IPS-15b (cell line): ENCODE measurements around the gene TSPAN18.

ENCODE experiments used
- H3K27me3 ChIP-seq: one replicate; pipeline ENCODE4 v1.6.1; 2013; ENCODE audit warnings: low read length; ENCODE audit not compliant: control insufficient read depth, insufficient read depth
- H3K36me3 ChIP-seq: one replicate; pipeline ENCODE4 v1.6.1; 2013; ENCODE audit warnings: low read length; ENCODE audit not compliant: control insufficient read depth, insufficient read depth
- H3K4me1 ChIP-seq: one replicate; pipeline ENCODE4 v1.6.1; 2013; ENCODE audit warnings: mild to moderate bottlenecking, low read length; ENCODE audit not compliant: control insufficient read depth, insufficient read depth
- H3K4me3 ChIP-seq: one replicate; pipeline ENCODE4 v1.5.1; 2013; ENCODE audit warnings: low read depth, low read length
- H3K9ac ChIP-seq: one replicate; pipeline ENCODE4 v1.6.1; 2013; ENCODE audit warnings: low read depth, mild to moderate bottlenecking, low read length
- H3K9me3 ChIP-seq: one replicate; pipeline ENCODE4 v1.6.1; 2013; ENCODE audit warnings: mild to moderate bottlenecking, low read length; ENCODE audit not compliant: control insufficient read depth, insufficient read depth

The TSPAN18 gene

GRCh38 chr11:44963948-44964347, 237.2 kb downstream of the TSPAN18 start:
- H3K36me3 ChIP-seq: no peaks in the 10 kb centered on the region
- peaks cover 35% of the 10 kb centered on the region for H3K4me1 ChIP-seq
- H3K4me3 ChIP-seq: no peak overlapping the region
- H3K27me3 ChIP-seq: no peaks in the 10 kb centered on the region
- H3K9ac ChIP-seq: no peak overlapping the region
- H3K9me3 ChIP-seq: no peaks in the 10 kb centered on the region

- Histone ChIP-seq H3K4me1 (peaks cover 34% of the 10 kb centered on the region), H3K36me3 (no peaks in the 10 kb centered on the region), H3K4me3 (no peak overlapping the region), H3K9me3 (no peaks in the 10 kb centered on the region), H3K9ac (no peak overlapping the region), H3K27me3 (no peaks in the 10 kb centered on the region)
These were observed 237.9 kb downstream of the TSPAN18 start for GRCh38 chr11:44964526-44965209.

GRCh38 chr11:44966694-44967093, 239.9 kb downstream of the TSPAN18 start:
- Histone ChIP-seq H3K4me3 (no peak overlapping the region), H3K9ac (no peak overlapping the region), H3K27me3 (peaks cover 3% of the 10 kb centered on the region), H3K36me3 (no peaks in the 10 kb centered on the region), H3K4me1 (peaks cover 21% of the 10 kb centered on the region), H3K9me3 (no peaks in the 10 kb centered on the region)

- Histone ChIP-seq H3K4me1 (peaks cover 14% of the 10 kb centered on the region), H3K4me3 (no peak overlapping the region), H3K9me3 (no peaks in the 10 kb centered on the region), H3K36me3 (no peaks in the 10 kb centered on the region), H3K9ac (no peak overlapping the region), H3K27me3 (peaks cover 3% of the 10 kb centered on the region)
These were observed 241.3 kb downstream of the TSPAN18 start for GRCh38 chr11:44967930-44968496.

GRCh38 chr11:44968510-44968909, 241.7 kb downstream of the TSPAN18 start:
- Histone ChIP-seq H3K36me3 (no peaks in the 10 kb centered on the region), H3K4me3 (no peak overlapping the region), H3K4me1 (peaks cover 14% of the 10 kb centered on the region), H3K9ac (peak overlapping the region; percentile 26), H3K27me3 (peaks cover 3% of the 10 kb centered on the region), H3K9me3 (no peaks in the 10 kb centered on the region)

- H3K9me3 ChIP-seq: no peaks in the 10 kb centered on the region
- no peaks in the 10 kb centered on the region for H3K36me3 ChIP-seq
- peaks cover 6% of the 10 kb centered on the region for H3K4me1 ChIP-seq
- no peak overlapping the region for H3K4me3 ChIP-seq
- H3K27me3 ChIP-seq: peaks cover 3% of the 10 kb centered on the region
- H3K9ac ChIP-seq: no peak overlapping the region
These were observed 243.0 kb downstream of the TSPAN18 start for GRCh38 chr11:44969651-44970252.

GRCh38 chr11:44970293-44970692, 243.5 kb downstream of the TSPAN18 start:
- H3K9me3 ChIP-seq: no peaks in the 10 kb centered on the region
- H3K27me3 ChIP-seq: peaks cover 3% of the 10 kb centered on the region
- no peaks in the 10 kb centered on the region for H3K36me3 ChIP-seq
- H3K4me3 ChIP-seq: no peak overlapping the region
- H3K9ac ChIP-seq: no peak overlapping the region
- H3K4me1 ChIP-seq: peaks cover 3% of the 10 kb centered on the region

GRCh38 chr11:44971185-44971584, 244.4 kb downstream of the TSPAN18 start:
- no peak overlapping the region for H3K4me3 ChIP-seq
- H3K36me3 ChIP-seq: no peaks in the 10 kb centered on the region
- peaks cover 3% of the 10 kb centered on the region for H3K27me3 ChIP-seq
- no peak overlapping the region for H3K9ac ChIP-seq
- H3K4me1 ChIP-seq: peaks cover 3% of the 10 kb centered on the region
- H3K9me3 ChIP-seq: no peaks in the 10 kb centered on the region

- Histone ChIP-seq H3K27me3 (peaks cover 3% of the 10 kb centered on the region), H3K36me3 (no peaks in the 10 kb centered on the region), H3K4me1 (peaks cover 8% of the 10 kb centered on the region), H3K9ac (no peak overlapping the region), H3K9me3 (no peaks in the 10 kb centered on the region), H3K4me3 (no peak overlapping the region)
These were observed 246.1 kb downstream of the TSPAN18 start for GRCh38 chr11:44972746-44973435.

- Histone ChIP-seq H3K36me3 (no peaks in the 10 kb centered on the region), H3K27me3 (peaks cover 3% of the 10 kb centered on the region), H3K9ac (no peak overlapping the region), H3K9me3 (no peaks in the 10 kb centered on the region), H3K4me1 (peaks cover 7% of the 10 kb centered on the region), H3K4me3 (no peak overlapping the region)
These were observed 247.1 kb downstream of the TSPAN18 start for GRCh38 chr11:44973632-44974401.

GRCh38 chr11:44974402-44975000, 247.7 kb downstream of the TSPAN18 start:
- no peak overlapping the region for H3K4me3 ChIP-seq
- no peak overlapping the region for H3K9ac ChIP-seq
- H3K27me3 ChIP-seq: peaks cover 3% of the 10 kb centered on the region
- peaks cover 12% of the 10 kb centered on the region for H3K4me1 ChIP-seq
- no peaks in the 10 kb centered on the region for H3K9me3 ChIP-seq
- H3K36me3 ChIP-seq: no peaks in the 10 kb centered on the region
